ENCODE results near the gene SPATS2. TPM values are rescaled to one million over a fixed set of nuclear protein-coding genes. Genes with fewer than 3 reads are reported as not detected.

SPATS2 gene
- total and polyA plus RNA-seq, 2 experiments from 2014 or later = 31.0 to 43.1 TPM

GRCh38 chr12:49325606-49326005 lies 41.7 kb upstream of the SPATS2 start:
- no peaks in the 10 kb centered on the region for H3K27me3 ChIP-seq
- H3K36me3 ChIP-seq = no peaks in the 10 kb centered on the region
- H3K9me3 ChIP-seq (ENCODE audit: low read depth) = no peaks in the 10 kb centered on the region
- TF ChIP-seq CTCF (IDR thresholded peaks at IDR 0.05; ENCODE audit: low read depth, low read length) = no peak
- no peak overlapping the region for H3K4me3 ChIP-seq
- no peak for DNase-seq (ENCODE audit: low read depth in 1 of 2, low spot score in 1 of 2)
- no peak overlapping the region for H3K27ac ChIP-seq
- no peaks in the 10 kb centered on the region for H3K4me1 ChIP-seq (ENCODE audit: low read depth)

- no peaks in the 10 kb centered on the region for H3K36me3 ChIP-seq
- no peak overlapping the region for H3K4me3 ChIP-seq
- H3K9me3 ChIP-seq (ENCODE audit: low read depth) = no peaks in the 10 kb centered on the region
- H3K27ac ChIP-seq = no peak overlapping the region
- peaks cover 12% of the 10 kb centered on the region for H3K27me3 ChIP-seq
- no peak for DNase-seq (ENCODE audit: low read depth in 1 of 2, low spot score in 1 of 2)
- no peaks in the 10 kb centered on the region for H3K4me1 ChIP-seq (ENCODE audit: low read depth)
- TF ChIP-seq CTCF (IDR thresholded peaks at IDR 0.05; ENCODE audit: low read depth, low read length) = no peak
Observed at GRCh38 chr12:49327368-49327767, 39.9 kb upstream of the SPATS2 start.

GRCh38 chr12:49327887-49328286 lies 39.4 kb upstream of the SPATS2 start:
- H3K27me3 ChIP-seq = peaks cover 18% of the 10 kb centered on the region
- no peak overlapping the region for H3K4me3 ChIP-seq
- DNase-seq (ENCODE audit: low read depth in 1 of 2, low spot score in 1 of 2) = no peak
- H3K36me3 ChIP-seq = no peaks in the 10 kb centered on the region
- H3K9me3 ChIP-seq (ENCODE audit: low read depth) = no peaks in the 10 kb centered on the region
- H3K27ac ChIP-seq = no peak overlapping the region
- TF ChIP-seq CTCF (IDR thresholded peaks at IDR 0.05; ENCODE audit: low read depth, low read length) = no peak
- H3K4me1 ChIP-seq (ENCODE audit: low read depth) = no peaks in the 10 kb centered on the region

- no peak for TF ChIP-seq CTCF (IDR thresholded peaks at IDR 0.05; ENCODE audit: low read depth, low read length)
- Histone ChIP-seq H3K27ac (no peak overlapping the region), H3K36me3 (no peaks in the 10 kb centered on the region), H3K4me3 (no peak overlapping the region), H3K9me3 (ENCODE audit: low read depth) (no peaks in the 10 kb centered on the region), H3K4me1 (ENCODE audit: low read depth) (no peaks in the 10 kb centered on the region), H3K27me3 (peaks cover 27% of the 10 kb centered on the region)
- no peak for DNase-seq (ENCODE audit: low read depth in 1 of 2, low spot score in 1 of 2)
Observed at GRCh38 chr12:49328816-49329215, 38.4 kb upstream of the SPATS2 start.

- TF ChIP-seq CTCF (IDR thresholded peaks at IDR 0.05; ENCODE audit: low read depth, low read length) = no peak
- H3K9me3 ChIP-seq (ENCODE audit: low read depth) = no peaks in the 10 kb centered on the region
- no peaks in the 10 kb centered on the region for H3K36me3 ChIP-seq
- H3K4me1 ChIP-seq (ENCODE audit: low read depth) = no peaks in the 10 kb centered on the region
- DNase-seq (ENCODE audit: low read depth in 1 of 2, low spot score in 1 of 2) = no peak
- peaks cover 40% of the 10 kb centered on the region for H3K27me3 ChIP-seq
- no peak overlapping the region for H3K27ac ChIP-seq
- H3K4me3 ChIP-seq = no peak overlapping the region
Observed at GRCh38 chr12:49330032-49330619, 37.1 kb upstream of the SPATS2 start.
